A673 (cell line): ENCODE measurements around the gene STYX.

Source experiments
- EZH2 ChIP-seq: fragments of 200-600 bp; sonication (generic); IDR thresholded peaks from 2 replicates; pipeline ENCODE4 v1.6.1; 2017; ENCODE audit warnings: borderline replicate concordance, low read depth, mild to moderate bottlenecking, mixed read lengths, antibody characterized with exemption, low read length; ENCODE audit not compliant: poor library complexity, severe bottlenecking
- TF ChIP-seq, protein P1 (sequence below): fragments of 300-800, 200-600 bp; sonication (generic); conservative IDR thresholded peaks from 2 replicates; pipeline ENCODE4 v1.5.1; 2017; ENCODE audit warnings: low read depth, mild to moderate bottlenecking, antibody characterized with exemption, low read length, moderate library complexity, mixed read lengths

DNA sequence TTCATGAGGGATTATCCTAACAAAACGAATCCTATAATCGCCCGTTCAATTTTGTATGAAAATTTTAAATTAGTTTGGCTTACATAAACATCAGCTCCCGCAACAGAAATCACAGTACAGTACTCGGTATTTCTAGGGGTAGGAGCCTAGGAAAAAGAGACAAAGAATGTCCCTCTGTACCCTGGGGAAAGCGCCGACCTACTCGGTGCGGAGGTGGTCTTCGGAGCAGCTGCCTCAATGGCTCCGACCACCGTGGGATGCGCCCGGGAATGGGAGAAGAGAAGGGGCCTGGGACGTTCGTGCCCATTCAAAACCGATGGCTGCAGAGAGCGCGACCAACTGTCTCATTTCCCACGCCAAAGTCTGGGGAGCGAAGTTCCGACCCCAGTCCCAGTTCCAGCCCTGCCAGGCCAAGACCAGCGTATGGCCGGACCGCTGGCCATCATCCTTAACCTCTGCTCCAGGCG lies 60.8 kb downstream of the STYX start:
- TF ChIP-seq, protein P1, sequence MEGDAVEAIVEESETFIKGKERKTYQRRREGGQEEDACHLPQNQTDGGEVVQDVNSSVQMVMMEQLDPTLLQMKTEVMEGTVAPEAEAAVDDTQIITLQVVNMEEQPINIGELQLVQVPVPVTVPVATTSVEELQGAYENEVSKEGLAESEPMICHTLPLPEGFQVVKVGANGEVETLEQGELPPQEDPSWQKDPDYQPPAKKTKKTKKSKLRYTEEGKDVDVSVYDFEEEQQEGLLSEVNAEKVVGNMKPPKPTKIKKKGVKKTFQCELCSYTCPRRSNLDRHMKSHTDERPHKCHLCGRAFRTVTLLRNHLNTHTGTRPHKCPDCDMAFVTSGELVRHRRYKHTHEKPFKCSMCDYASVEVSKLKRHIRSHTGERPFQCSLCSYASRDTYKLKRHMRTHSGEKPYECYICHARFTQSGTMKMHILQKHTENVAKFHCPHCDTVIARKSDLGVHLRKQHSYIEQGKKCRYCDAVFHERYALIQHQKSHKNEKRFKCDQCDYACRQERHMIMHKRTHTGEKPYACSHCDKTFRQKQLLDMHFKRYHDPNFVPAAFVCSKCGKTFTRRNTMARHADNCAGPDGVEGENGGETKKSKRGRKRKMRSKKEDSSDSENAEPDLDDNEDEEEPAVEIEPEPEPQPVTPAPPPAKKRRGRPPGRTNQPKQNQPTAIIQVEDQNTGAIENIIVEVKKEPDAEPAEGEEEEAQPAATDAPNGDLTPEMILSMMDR: no peak
- TF ChIP-seq EZH2: no peak
